Measurements from ENCODE around the gene SLC6A12.

Gene SLC6A12

DNA sequence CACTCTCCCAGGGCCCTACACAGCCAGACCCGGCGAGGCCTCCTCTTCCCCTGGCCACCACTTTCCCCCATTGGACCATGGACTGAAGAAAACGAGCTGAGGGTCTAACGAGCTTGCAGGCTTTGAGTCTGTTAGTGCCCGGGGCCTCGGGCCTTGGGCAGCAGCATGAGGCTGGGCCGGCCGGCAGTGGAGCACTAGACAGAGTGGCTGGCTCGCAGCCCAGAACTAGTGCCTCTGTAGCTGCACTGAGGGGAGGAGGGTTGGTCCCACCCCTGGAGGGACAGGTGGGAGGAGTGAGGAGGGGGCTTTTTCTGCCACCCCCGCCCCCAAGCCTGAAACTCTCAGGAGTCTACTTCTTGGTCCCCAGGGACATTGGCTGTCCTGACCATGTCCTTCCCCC, 38.7 kb downstream of the SLC6A12 start:
- H3K4me3 ChIP-seq (ENCODE audit: low read depth in 1 of 2, low read length in 2 of 2), result no peak overlapping the region
- no peak overlapping the region for H3K27ac ChIP-seq (ENCODE audit: low read length)
- H3K27me3 ChIP-seq (ENCODE audit: low read depth, low read length), result peaks cover 3% of the 10 kb centered on the region
- peaks cover 12 to 36% of the 10 kb centered on the region in 2 donors for H3K4me1 ChIP-seq (ENCODE audit: control insufficient read depth in 1 of 2, insufficient read depth in 2 of 2, low read length in 2 of 2)
- H3K9me3 ChIP-seq (ENCODE audit: control insufficient read depth in 1 of 2, low read length in 2 of 2), result no peaks in the 10 kb centered on the region
- H3K36me3 ChIP-seq (ENCODE audit: control insufficient read depth in 1 of 2, insufficient read depth in 2 of 2, low read length in 2 of 2), result no peaks in the 10 kb centered on the region

GRCh38 chr12:174596-174995, 39.4 kb downstream of the SLC6A12 start:
- no peak overlapping the region for H3K27ac ChIP-seq (ENCODE audit: low read length)
- H3K4me1 ChIP-seq (ENCODE audit: control insufficient read depth in 1 of 2, insufficient read depth in 2 of 2, low read length in 2 of 2), result peaks cover 5 to 30% of the 10 kb centered on the region in 2 donors
- no peaks in the 10 kb centered on the region for H3K36me3 ChIP-seq (ENCODE audit: control insufficient read depth in 1 of 2, insufficient read depth in 2 of 2, low read length in 2 of 2)
- peaks cover 3% of the 10 kb centered on the region for H3K27me3 ChIP-seq (ENCODE audit: low read depth, low read length)
- H3K4me3 ChIP-seq (ENCODE audit: low read depth in 1 of 2, low read length in 2 of 2), result no peak overlapping the region
- H3K9me3 ChIP-seq (ENCODE audit: control insufficient read depth in 1 of 2, low read length in 2 of 2), result no peaks in the 10 kb centered on the region

DNA sequence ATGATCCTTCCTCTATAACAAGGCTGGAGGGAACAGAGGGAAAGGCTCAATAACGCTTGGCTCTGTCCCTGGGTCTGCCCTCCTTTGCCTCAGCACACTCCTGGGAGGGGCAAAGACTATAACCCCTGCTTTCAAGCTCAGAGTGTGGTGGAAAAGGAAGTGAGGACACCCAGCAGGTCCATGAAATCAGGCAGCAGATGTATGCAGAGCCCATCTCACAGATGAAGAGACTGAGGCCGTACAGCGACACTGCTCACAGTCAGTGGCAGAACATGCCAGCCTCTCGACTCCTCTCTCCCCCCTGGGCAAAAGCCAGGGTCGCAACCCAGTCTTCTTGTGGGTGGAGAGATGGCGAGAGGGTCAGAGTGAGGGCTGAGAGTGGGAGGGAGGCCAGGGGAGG, 39.8 kb downstream of the SLC6A12 start:
- H3K27me3 ChIP-seq (ENCODE audit: low read depth, low read length), result peaks cover 1% of the 10 kb centered on the region

GRCh38 chr12:172732-173161, 41.2 kb downstream of the SLC6A12 start:
- Histone ChIP-seq H3K36me3 (ENCODE audit: control insufficient read depth in 1 of 2, insufficient read depth in 2 of 2, low read length in 2 of 2) (no peaks in the 10 kb centered on the region), H3K4me1 (ENCODE audit: control insufficient read depth in 1 of 2, insufficient read depth in 2 of 2, low read length in 2 of 2) (peaks cover 0 to 24% of the 10 kb centered on the region in 2 donors), H3K4me3 (ENCODE audit: low read depth in 1 of 2, low read length in 2 of 2) (no peak overlapping the region), H3K27me3 (ENCODE audit: low read depth, low read length) (no peaks in the 10 kb centered on the region), H3K9me3 (ENCODE audit: control insufficient read depth in 1 of 2, low read length in 2 of 2) (no peaks in the 10 kb centered on the region), H3K27ac (ENCODE audit: low read length) (no peak overlapping the region)

More for the DNA sequence above, 39.8 kb downstream of the SLC6A12 start:
- H3K27ac ChIP-seq (ENCODE audit: low read length), result no peak overlapping the region
- H3K9me3 ChIP-seq (ENCODE audit: control insufficient read depth in 1 of 2, low read length in 2 of 2), result no peaks in the 10 kb centered on the region
- peaks cover under 1 to 26% of the 10 kb centered on the region in 2 donors for H3K4me1 ChIP-seq (ENCODE audit: control insufficient read depth in 1 of 2, insufficient read depth in 2 of 2, low read length in 2 of 2)
- no peaks in the 10 kb centered on the region for H3K36me3 ChIP-seq (ENCODE audit: control insufficient read depth in 1 of 2, insufficient read depth in 2 of 2, low read length in 2 of 2)
- no peak overlapping the region for H3K4me3 ChIP-seq (ENCODE audit: low read depth in 1 of 2, low read length in 2 of 2)

GRCh38 chr12:171743-172676, 41.9 kb downstream of the SLC6A12 start:
- H3K4me1 ChIP-seq (ENCODE audit: control insufficient read depth in 1 of 2, insufficient read depth in 2 of 2, low read length in 2 of 2), result peaks cover 0 to 18% of the 10 kb centered on the region in 2 donors
- no peaks in the 10 kb centered on the region for H3K9me3 ChIP-seq (ENCODE audit: control insufficient read depth in 1 of 2, low read length in 2 of 2)
- no peaks in the 10 kb centered on the region for H3K27me3 ChIP-seq (ENCODE audit: low read depth, low read length)
- no peak overlapping the region for H3K4me3 ChIP-seq (ENCODE audit: low read depth in 1 of 2, low read length in 2 of 2)
- H3K27ac ChIP-seq (ENCODE audit: low read length), result no peak overlapping the region
- H3K36me3 ChIP-seq (ENCODE audit: control insufficient read depth in 1 of 2, insufficient read depth in 2 of 2, low read length in 2 of 2), result no peaks in the 10 kb centered on the region

DNA sequence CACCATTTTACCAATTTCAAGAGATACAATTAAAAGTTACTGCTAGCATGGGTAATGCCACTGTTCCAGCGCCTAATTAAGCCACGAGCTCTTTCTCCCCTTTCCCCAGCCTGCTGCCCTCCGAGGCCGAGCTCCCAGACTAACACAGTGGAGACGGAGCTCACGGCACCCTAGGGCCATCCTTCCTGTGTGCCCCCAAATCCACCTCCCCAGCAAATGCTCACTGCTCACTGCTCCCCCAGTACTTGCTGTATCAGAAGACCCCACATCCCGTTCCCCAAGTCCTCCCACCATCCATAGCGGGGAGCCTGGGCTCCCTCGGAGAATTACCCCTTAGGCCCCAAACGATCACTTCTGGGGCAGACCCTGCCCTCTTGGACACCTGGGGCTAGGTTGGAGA, 42.7 kb downstream of the SLC6A12 start:
- H3K27me3 ChIP-seq (ENCODE audit: low read depth, low read length), result no peaks in the 10 kb centered on the region
- H3K27ac ChIP-seq (ENCODE audit: low read length), result no peak overlapping the region
- peaks cover 0 to 14% of the 10 kb centered on the region in 2 donors for H3K4me1 ChIP-seq (ENCODE audit: control insufficient read depth in 1 of 2, insufficient read depth in 2 of 2, low read length in 2 of 2)
- H3K36me3 ChIP-seq (ENCODE audit: control insufficient read depth in 1 of 2, insufficient read depth in 2 of 2, low read length in 2 of 2), result no peaks in the 10 kb centered on the region
- H3K9me3 ChIP-seq (ENCODE audit: control insufficient read depth in 1 of 2, low read length in 2 of 2), result no peaks in the 10 kb centered on the region
- no peak overlapping the region for H3K4me3 ChIP-seq (ENCODE audit: low read depth in 1 of 2, low read length in 2 of 2)

- H3K27me3 ChIP-seq (ENCODE audit: low read depth, low read length), result no peaks in the 10 kb centered on the region
- H3K27ac ChIP-seq (ENCODE audit: low read length), result no peak overlapping the region
- H3K4me1 ChIP-seq (ENCODE audit: control insufficient read depth in 1 of 2, insufficient read depth in 2 of 2, low read length in 2 of 2), result peaks cover 0 to 9% of the 10 kb centered on the region in 2 donors
- no peak overlapping the region for H3K4me3 ChIP-seq (ENCODE audit: low read depth in 1 of 2, low read length in 2 of 2)
- H3K9me3 ChIP-seq (ENCODE audit: control insufficient read depth in 1 of 2, low read length in 2 of 2), result no peaks in the 10 kb centered on the region
- no peaks in the 10 kb centered on the region for H3K36me3 ChIP-seq (ENCODE audit: control insufficient read depth in 1 of 2, insufficient read depth in 2 of 2, low read length in 2 of 2)
Observed at GRCh38 chr12:170371-171225, 43.4 kb downstream of the SLC6A12 start.

DNA sequence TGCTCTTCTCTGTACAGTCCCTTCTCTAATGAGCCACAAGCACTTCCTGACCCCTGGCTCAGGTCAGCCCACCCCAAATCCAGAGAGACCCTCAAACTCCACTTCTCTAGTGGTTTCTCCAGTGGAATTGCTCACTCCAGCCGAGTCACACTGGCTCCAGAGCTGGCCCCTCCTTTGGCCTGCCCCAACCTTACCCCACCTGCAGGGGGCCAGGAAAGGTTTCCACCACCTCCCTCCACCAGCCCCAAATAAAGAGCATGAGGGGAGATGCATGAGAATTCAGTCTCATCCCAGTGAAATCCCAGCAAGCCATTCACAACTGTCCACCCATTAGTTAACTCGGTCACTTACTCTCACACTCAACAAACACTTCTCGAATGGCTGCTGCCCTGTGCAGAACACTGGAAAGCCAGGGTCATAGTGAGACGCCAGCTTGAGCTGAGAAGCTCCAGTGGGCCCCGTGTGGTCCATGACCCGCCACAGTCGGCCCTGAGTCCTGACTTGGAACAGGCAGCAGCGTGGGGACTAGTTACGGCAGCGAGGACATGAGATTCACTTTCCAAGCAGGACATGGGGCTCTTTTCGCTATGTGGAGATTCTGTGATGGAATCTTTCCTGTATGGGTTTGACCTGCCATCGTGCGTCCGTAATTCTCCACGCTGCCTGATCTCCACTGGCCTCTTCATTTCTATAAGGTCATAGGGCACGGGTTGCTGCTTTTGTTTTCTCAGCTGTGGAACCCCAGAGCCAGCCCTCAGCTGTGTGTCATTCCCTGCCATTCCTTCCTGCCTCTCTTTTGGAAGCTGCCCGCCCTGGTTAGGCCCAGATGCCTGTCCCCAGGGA, 44.2 kb downstream of the SLC6A12 start:
- Histone ChIP-seq H3K9me3 (ENCODE audit: control insufficient read depth in 1 of 2, low read length in 2 of 2) (no peaks in the 10 kb centered on the region), H3K36me3 (ENCODE audit: control insufficient read depth in 1 of 2, insufficient read depth in 2 of 2, low read length in 2 of 2) (no peaks in the 10 kb centered on the region), H3K27ac (ENCODE audit: low read length) (no peak overlapping the region), H3K4me3 (ENCODE audit: low read depth in 1 of 2, low read length in 2 of 2) (no peak overlapping the region), H3K27me3 (ENCODE audit: low read depth, low read length) (no peaks in the 10 kb centered on the region), H3K4me1 (ENCODE audit: control insufficient read depth in 1 of 2, insufficient read depth in 2 of 2, low read length in 2 of 2) (peaks cover 0 to 5% of the 10 kb centered on the region in 2 donors)

- H3K9me3 ChIP-seq (ENCODE audit: control insufficient read depth in 1 of 2, low read length in 2 of 2), result no peaks in the 10 kb centered on the region
- peaks cover 0 to 5% of the 10 kb centered on the region in 2 donors for H3K4me1 ChIP-seq (ENCODE audit: control insufficient read depth in 1 of 2, insufficient read depth in 2 of 2, low read length in 2 of 2)
- no peaks in the 10 kb centered on the region for H3K27me3 ChIP-seq (ENCODE audit: low read depth, low read length)
- no peak overlapping the region for H3K4me3 ChIP-seq (ENCODE audit: low read depth in 1 of 2, low read length in 2 of 2)
- H3K36me3 ChIP-seq (ENCODE audit: control insufficient read depth in 1 of 2, insufficient read depth in 2 of 2, low read length in 2 of 2), result no peaks in the 10 kb centered on the region
- H3K27ac ChIP-seq (ENCODE audit: low read length), result no peak overlapping the region
Observed at GRCh38 chr12:168763-169525, 45.0 kb downstream of the SLC6A12 start.

DNA sequence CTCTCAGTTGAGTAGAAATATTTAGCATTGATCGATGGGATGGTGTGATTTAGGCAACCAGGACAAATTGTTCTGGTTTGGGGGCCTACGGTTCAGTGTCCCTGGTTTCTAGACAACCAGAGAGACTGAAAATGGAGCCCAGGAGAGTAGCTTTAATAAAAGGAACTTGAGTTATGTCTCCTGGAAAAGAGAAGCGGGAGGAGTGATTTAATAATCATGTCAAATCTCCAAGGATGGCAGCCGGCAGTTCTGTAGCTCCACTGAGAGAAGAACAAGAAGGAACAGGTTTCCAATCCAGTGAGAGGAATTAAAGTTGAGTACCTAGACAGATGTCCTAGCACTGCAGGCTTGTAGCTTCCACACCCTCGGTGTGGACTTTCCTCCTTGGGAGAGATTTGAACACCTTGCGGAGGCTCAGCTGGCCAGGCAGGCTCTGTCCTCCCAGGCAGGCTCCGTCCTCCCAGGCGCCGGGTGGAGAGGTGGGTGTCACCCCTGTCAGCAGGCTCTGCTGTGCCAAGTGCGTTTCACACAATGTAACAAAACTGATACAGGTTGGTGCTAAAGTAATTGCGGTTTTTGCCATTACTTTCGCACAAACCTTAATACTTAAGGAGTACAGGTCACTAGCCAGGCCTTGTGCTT, 45.9 kb downstream of the SLC6A12 start:
- H3K9me3 ChIP-seq (ENCODE audit: control insufficient read depth in 1 of 2, low read length in 2 of 2), result no peaks in the 10 kb centered on the region
- H3K4me1 ChIP-seq (ENCODE audit: control insufficient read depth in 1 of 2, insufficient read depth in 2 of 2, low read length in 2 of 2), result peaks cover 0 to 3% of the 10 kb centered on the region in 2 donors
- H3K27me3 ChIP-seq (ENCODE audit: low read depth, low read length), result no peaks in the 10 kb centered on the region
- no peak overlapping the region for H3K27ac ChIP-seq (ENCODE audit: low read length)
- H3K36me3 ChIP-seq (ENCODE audit: control insufficient read depth in 1 of 2, insufficient read depth in 2 of 2, low read length in 2 of 2), result no peaks in the 10 kb centered on the region
- H3K4me3 ChIP-seq (ENCODE audit: low read depth in 1 of 2, low read length in 2 of 2), result no peak overlapping the region
